Transverse colon (tissue), 4 donors: ENCODE data around the gene LGI4. TPM values are rescaled to one million over a fixed set of nuclear protein-coding genes. Genes with fewer than 3 reads are reported as not detected.

Experiments
- DNase-seq: peaks from one replicate; pipeline ENCODE4 v3.0.0-alpha.2; 2019
- H3K27ac ChIP-seq, 4 donors: fragments of 200-600 bp; sonication (generic); 2 replicates each; pipeline ENCODE4 v1.5.1; 2016 to 2018; ENCODE audit warnings: inconsistent platforms in 4 of 4
- H3K27me3 ChIP-seq: fragments of 200-600 bp; sonication (generic); 2 replicates; pipeline ENCODE4 v1.5.1; 2017; ENCODE audit warnings: inconsistent platforms
- H3K36me3 ChIP-seq, 4 donors: fragments of 200-600 bp; sonication (generic); 2 replicates each; pipeline ENCODE4 v1.5.1; 2017 to 2019; ENCODE audit warnings: inconsistent platforms in 4 of 4
- H3K4me1 ChIP-seq, 4 donors: fragments of 200-600 bp; sonication (generic); 2 replicates each; pipeline ENCODE4 v1.5.1; 2017 to 2020; ENCODE audit warnings: inconsistent platforms in 4 of 4
- H3K4me3 ChIP-seq, 4 donors: fragments of 200-600 bp; sonication (generic); 1 replicate in 1 of 4; 2 replicates in 3 of 4; pipeline versions ENCODE4 v1.5.1 to v1.6.1; 2017 to 2019; ENCODE audit warnings: inconsistent platforms in 4 of 4
- H3K9me3 ChIP-seq, 2 donors: fragments of 200-600 bp; sonication (generic); 2 replicates each; pipeline ENCODE4 v1.5.1; 2017 to 2019; ENCODE audit warnings: inconsistent platforms in 2 of 2
- EP300 ChIP-seq: sonication (generic); formaldehyde crosslinking; IDR thresholded peaks from one replicate; pipeline ENCODE4 v1.6.1; 2017; ENCODE audit warnings: antibody characterized with exemption, low read depth
- POLR2A ChIP-seq: fragments of 450-650 bp; IDR thresholded peaks from one replicate; pipeline ENCODE4 v1.6.1; 2016; ENCODE audit warnings: antibody characterized with exemption, mild to moderate bottlenecking, moderate library complexity
- POLR2AphosphoS5 ChIP-seq, 3 donors: sonication (generic); formaldehyde crosslinking; IDR thresholded peaks; one replicate each; pipeline ENCODE4 v1.6.1; 2016; ENCODE audit warnings: antibody characterized with exemption in 3 of 3
- WGBS, 2 donors: methylation state at CpG; one replicate each; pipeline ENCODE4 v1.1.5; 2018; ENCODE audit warnings: low coverage in 1 of 2; 5-methylcytosine and 5-hydroxymethylcytosine counted together
- in situ Hi-C, 4 donors: fragments of 200-750 bp; cut with MboI; loops; one replicate each; pipeline versions ENCODE4 v1.15.0 to v1.15.1; 2017; ENCODE audit warnings: low sequenced_read_pairs in 3 of 4, low pct_ligation_motif_present in 1 of 4, low pct_unique_long_range_greater_than_20kb in 1 of 4
- intact Hi-C: fragments of 100-400 bp; cut with DNase I; formaldehyde crosslinking; loops from one replicate; pipeline ENCODE4 v1.15.1; 2023; ENCODE audit warnings: low total_unique reads
- total RNA-seq, 4 donors: library from RNA; depleted of rRNA; stranded (reverse); fragments of >200 nt; gene quantifications; one replicate each; pipeline ENCODE4 v1.1.0, GENCODE V29; 2016
- TF ChIP-seq, protein P1 (sequence below), 5 experiments: fragments of 200-600 bp in 3 of 5; fragments of 450-650 bp in 2 of 5; sonication (generic) in 3 of 5; IDR thresholded peaks; 1 replicate in 2 of 5; 2 replicates in 3 of 5; pipeline ENCODE4 v1.5.1; 2016 to 2017; ENCODE audit warnings: antibody characterized with exemption in 5 of 5, inconsistent platforms in 3 of 5, mild to moderate bottlenecking in 2 of 5, moderate library complexity in 1 of 5

LGI4 gene
- total RNA-seq, 4 donors from 2014 or later: 9.8 to 71.8 (median 25.9) TPM

GRCh38 chr19:35162471-35163326 lies 27.8 kb upstream of the LGI4 start:
- TF ChIP-seq POLR2A (no peak), POLR2AphosphoS5 (IDR thresholded peaks at IDR 0.05) (no peak), EP300 (no peak)
- TF ChIP-seq, protein P1, sequence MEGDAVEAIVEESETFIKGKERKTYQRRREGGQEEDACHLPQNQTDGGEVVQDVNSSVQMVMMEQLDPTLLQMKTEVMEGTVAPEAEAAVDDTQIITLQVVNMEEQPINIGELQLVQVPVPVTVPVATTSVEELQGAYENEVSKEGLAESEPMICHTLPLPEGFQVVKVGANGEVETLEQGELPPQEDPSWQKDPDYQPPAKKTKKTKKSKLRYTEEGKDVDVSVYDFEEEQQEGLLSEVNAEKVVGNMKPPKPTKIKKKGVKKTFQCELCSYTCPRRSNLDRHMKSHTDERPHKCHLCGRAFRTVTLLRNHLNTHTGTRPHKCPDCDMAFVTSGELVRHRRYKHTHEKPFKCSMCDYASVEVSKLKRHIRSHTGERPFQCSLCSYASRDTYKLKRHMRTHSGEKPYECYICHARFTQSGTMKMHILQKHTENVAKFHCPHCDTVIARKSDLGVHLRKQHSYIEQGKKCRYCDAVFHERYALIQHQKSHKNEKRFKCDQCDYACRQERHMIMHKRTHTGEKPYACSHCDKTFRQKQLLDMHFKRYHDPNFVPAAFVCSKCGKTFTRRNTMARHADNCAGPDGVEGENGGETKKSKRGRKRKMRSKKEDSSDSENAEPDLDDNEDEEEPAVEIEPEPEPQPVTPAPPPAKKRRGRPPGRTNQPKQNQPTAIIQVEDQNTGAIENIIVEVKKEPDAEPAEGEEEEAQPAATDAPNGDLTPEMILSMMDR (IDR thresholded peaks at IDR 0.05): no peak
- DNase-seq: no peak
- in situ Hi-C loops (no loop called here), intact Hi-C loops (no loop called here)
- H3K4me1 ChIP-seq: no peaks in the 10 kb centered on the region
- H3K27ac ChIP-seq: no peak overlapping the region
- no peak overlapping the region for H3K4me3 ChIP-seq
- H3K36me3 ChIP-seq: peaks cover 0 to 13% (median 0%) of the 10 kb centered on the region in 4 donors
- peaks cover 0 to 6% of the 10 kb centered on the region in 2 donors for H3K9me3 ChIP-seq
- WGBS, 2 donors: 95 to 100% methylated on average over 1 to 6 of the region's 6 CpGs
- peaks cover 4% of the 10 kb centered on the region for H3K27me3 ChIP-seq

DNA sequence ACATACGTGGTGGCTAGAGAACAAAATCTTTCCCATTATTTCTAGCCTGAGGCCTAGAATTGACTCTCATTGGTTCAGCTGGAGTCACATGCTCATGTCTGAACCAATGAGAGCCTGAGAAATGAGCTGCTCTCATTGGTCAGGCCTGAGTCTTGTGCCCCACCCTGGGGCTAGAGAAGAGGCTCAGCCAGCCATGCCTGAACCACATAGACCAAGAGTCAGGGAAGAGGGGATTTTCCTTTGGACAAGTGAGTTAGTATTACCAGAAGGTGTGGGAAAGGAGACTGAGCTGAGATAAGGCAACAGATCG lies 26.5 kb upstream of the LGI4 start:
- in situ Hi-C loops (no loop called here), intact Hi-C loops (no loop called here)
- DNase-seq: no peak
- TF ChIP-seq EP300: no peak
- no peak for TF ChIP-seq POLR2AphosphoS5 (IDR thresholded peaks at IDR 0.05)
- TF ChIP-seq, protein P1 (IDR thresholded peaks at IDR 0.05): no peak
- no peak for TF ChIP-seq POLR2A
- Histone ChIP-seq H3K4me1 (no peaks in the 10 kb centered on the region), H3K9me3 (peaks cover 0 to 4% of the 10 kb centered on the region in 2 donors), H3K27ac (no peak overlapping the region), H3K36me3 (peaks cover 0 to 13% (median 0%) of the 10 kb centered on the region in 4 donors), H3K4me3 (no peak overlapping the region), H3K27me3 (peaks cover 4% of the 10 kb centered on the region)
- WGBS, 2 donors: 90 to 98% methylated on average over 2 of the region's 2 CpGs

GRCh38 chr19:35160629-35161433 lies 26.0 kb upstream of the LGI4 start:
- DNase-seq: no peak
- H3K9me3 ChIP-seq: no peaks in the 10 kb centered on the region
- H3K27me3 ChIP-seq: peaks cover 9% of the 10 kb centered on the region
- intact Hi-C loops (no loop called here), in situ Hi-C loops (no loop called here)
- H3K27ac ChIP-seq: no peak overlapping the region
- TF ChIP-seq POLR2A (no peak), EP300 (no peak), POLR2AphosphoS5 (IDR thresholded peaks at IDR 0.05) (no peak)
- TF ChIP-seq, protein P1 (IDR thresholded peaks at IDR 0.05): no peak
- 87 to 90% methylated on average over 8 to 9 of the region's 9 CpGs for WGBS, 2 donors
- H3K36me3 ChIP-seq: peaks cover 0 to 13% (median 0%) of the 10 kb centered on the region in 4 donors
- peaks cover 0 to 4% (median under 1%) of the 10 kb centered on the region in 4 donors for H3K4me1 ChIP-seq
- H3K4me3 ChIP-seq: no peak overlapping the region

GRCh38 chr19:35159606-35160005 lies 24.7 kb upstream of the LGI4 start:
- Histone ChIP-seq H3K27ac (no peak overlapping the region), H3K4me1 (peaks cover 0 to 12% (median 6%) of the 10 kb centered on the region in 4 donors), H3K27me3 (peaks cover 22% of the 10 kb centered on the region), H3K4me3 (no peak overlapping the region), H3K36me3 (peaks cover 0 to 13% (median 0%) of the 10 kb centered on the region in 4 donors), H3K9me3 (no peaks in the 10 kb centered on the region)
- intact Hi-C loops: no loop called here
- 93 to 100% methylated on average over 1 to 8 of the region's 8 CpGs for WGBS, 2 donors
- no peak for DNase-seq
- in situ Hi-C loops: no loop called here
- TF ChIP-seq EP300 (no peak), POLR2AphosphoS5 (IDR thresholded peaks at IDR 0.05) (no peak), POLR2A (no peak)
- TF ChIP-seq, protein P1 (IDR thresholded peaks at IDR 0.05): no peak
